22Rv1 (cell line): ENCODE results near the gene SH2D4B.

Experiments used
- ZFX ChIP-seq: fragments of 450-650 bp; IDR thresholded peaks from 2 replicates; pipeline ENCODE4 v1.6.1; 2017; ENCODE audit warnings: antibody characterized with exemption, borderline replicate concordance
- TF ChIP-seq, protein P1 (sequence below): fragments of 450-650 bp; IDR thresholded peaks from 2 replicates; pipeline ENCODE4 v1.5.1; 2017; ENCODE audit warnings: mild to moderate bottlenecking

DNA sequence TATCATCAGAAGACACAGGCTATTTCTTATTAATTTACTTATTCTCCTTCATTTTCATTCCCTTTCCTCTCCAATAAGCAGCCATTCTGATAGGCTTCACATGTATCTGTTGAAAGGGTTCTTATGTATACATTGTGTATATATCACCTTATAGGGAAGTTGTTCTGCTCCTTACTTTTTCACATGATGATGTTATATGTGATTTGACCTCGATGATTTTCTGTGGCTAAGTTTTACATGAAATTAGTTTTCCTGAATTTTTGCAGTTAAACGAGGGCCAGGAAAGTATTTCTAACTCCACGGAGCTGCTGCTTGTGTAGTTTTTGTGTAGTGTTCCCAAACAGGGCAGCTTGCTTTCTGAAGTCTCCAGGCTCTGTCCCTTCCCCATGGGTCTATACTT, 84.5 kb downstream of the SH2D4B start:
- TF ChIP-seq, protein P1, sequence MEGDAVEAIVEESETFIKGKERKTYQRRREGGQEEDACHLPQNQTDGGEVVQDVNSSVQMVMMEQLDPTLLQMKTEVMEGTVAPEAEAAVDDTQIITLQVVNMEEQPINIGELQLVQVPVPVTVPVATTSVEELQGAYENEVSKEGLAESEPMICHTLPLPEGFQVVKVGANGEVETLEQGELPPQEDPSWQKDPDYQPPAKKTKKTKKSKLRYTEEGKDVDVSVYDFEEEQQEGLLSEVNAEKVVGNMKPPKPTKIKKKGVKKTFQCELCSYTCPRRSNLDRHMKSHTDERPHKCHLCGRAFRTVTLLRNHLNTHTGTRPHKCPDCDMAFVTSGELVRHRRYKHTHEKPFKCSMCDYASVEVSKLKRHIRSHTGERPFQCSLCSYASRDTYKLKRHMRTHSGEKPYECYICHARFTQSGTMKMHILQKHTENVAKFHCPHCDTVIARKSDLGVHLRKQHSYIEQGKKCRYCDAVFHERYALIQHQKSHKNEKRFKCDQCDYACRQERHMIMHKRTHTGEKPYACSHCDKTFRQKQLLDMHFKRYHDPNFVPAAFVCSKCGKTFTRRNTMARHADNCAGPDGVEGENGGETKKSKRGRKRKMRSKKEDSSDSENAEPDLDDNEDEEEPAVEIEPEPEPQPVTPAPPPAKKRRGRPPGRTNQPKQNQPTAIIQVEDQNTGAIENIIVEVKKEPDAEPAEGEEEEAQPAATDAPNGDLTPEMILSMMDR = no peak
- TF ChIP-seq ZFX = no peak
